AG08396 (cell line): ENCODE measurements around the gene POGK.
"Not testable (repeated sequence)": the region's sequence is repeated elsewhere in the genome, so short reads cannot be mapped to it uniquely, and the experiment has no call there.

Experiments used
- DNase-seq: peaks from one replicate; pipeline ENCODE4 v3.0.0; 2012; ENCODE audit warnings: low spot score, mixed read lengths

Gene POGK

DNA sequence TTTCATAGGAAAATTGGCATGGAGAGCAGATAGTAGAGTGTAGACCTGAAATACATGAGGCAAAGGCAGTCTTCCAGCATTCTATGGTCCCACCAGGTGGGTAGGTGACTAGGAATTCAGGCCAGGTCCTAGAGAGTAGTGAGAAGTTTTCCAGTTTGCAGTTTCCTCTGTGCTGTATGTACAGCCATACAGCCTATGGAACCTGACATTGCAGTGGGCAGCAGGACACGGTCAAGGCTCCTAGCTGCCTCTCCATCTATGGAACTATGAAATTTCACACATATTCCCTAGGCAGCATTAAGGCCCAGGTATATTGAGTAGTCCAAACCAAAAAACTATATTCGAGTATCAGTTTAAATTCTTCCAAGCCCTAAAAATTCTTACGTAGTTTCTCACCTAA lies 16.3 kb downstream of the POGK start:
- DNase-seq: no peak

DNA sequence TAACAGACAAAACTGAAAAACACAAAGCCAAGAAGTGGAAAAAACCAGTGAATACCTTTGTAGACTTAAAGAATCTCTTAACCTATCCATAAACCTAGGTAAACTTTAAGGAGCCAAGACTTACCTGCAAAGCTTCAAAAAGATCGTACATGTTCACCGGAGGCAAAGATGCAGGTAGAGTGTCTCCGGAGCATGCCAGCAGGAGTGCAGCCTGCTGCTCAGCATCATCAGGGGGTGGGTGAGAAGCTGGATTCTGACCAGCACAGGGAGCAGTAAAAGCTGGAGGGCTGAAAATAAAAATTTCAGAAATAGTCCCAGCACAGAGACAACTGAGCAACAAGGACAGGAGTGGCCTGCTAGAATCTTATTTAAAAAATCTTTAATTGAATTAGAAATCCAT lies 18.7 kb downstream of the POGK start:
- no peak for DNase-seq

DNA sequence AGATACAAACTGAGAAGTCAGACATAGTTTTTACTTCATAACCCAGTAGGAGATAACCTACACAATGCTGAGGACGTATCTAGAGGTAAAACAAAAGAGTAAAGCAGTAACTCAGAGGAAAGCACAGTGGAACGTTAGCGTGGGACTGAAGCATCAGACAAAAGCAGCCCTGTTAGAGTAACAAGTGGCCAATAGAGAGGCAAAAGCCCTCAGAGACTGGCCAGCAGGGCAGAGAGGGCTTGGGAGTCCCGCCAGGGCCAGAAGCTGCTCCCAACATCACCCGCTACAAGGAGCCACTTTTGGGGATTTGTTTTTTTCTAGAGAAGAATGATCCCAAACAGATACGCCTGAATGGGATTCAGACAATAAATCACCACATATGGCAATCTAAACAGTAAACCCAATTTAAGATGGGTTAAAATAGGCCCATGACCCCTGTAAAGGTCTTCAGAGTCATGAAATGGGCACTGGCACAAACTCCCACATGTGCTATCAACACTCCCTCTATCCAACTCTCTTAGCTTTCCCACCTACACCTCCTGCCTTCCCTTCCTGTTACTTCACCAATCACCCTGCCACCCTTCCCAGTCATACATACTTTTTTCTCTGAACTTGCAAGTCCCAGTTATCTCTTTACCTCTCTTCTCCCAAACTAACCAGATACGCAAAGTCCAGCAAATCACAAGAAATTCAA lies 19.6 kb downstream of the POGK start:
- no peak for DNase-seq

DNA sequence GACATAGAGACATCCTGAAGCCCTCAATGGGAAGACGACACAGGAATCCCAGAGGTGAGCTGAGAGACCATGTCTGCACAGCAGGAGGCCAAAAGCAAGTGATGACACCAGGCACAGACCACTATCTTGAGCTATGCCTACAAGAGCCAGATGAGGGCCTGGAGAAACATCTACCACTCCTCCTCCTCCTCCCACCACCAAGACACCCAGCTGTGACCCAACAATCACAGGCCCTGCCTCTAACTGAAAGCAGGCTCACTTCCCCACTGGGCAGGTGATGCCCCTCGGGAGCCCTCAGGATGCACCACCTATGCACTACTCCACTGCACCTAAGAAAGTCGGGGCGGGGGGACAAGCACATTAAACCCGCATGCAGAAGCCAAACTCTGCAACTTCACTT lies 20.3 kb downstream of the POGK start:
- no peak for DNase-seq

GRCh38 chr1:166865926-166866325 lies 26.7 kb downstream of the POGK start:
- DNase-seq: no peak

GRCh38 chr1:166868639-166869038 lies 29.4 kb downstream of the POGK start:
- no peak for DNase-seq

DNA sequence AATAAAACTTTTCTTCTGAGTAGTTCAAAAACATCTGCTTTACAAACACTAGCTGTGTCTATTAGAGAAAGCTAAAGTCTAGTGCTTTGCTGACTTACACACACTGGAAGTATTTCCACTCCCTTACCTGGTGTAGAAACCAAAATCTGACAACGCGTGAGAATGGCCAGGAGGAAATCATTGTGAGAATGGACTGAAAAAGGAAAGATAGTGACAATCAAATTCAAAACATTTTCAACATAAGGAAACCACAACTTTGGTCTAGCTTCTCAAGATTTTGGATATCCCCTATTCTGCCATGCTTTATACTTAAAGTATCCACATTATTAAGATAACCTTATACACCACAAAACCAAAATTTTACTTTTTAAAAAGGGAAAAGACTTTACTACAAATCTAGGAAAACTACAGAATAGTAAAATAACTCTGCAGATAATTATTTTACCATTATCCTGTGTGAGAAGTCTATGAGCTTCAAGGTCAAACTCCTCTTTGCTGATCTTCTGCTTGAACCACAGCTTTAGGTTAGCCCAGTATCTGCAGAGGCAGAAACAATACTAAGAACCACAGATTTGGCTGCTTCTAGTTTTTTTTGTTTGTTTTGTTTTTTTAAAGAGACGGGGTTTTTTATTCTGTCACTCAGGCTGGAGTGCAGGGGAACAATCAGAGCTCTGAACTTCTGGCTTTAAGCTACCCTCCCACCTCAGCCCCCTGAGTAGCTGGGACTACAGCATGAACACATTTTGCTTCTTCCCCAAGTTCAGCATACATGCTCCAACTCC lies 30.2 kb downstream of the POGK start:
- DNase-seq: no peak

DNA sequence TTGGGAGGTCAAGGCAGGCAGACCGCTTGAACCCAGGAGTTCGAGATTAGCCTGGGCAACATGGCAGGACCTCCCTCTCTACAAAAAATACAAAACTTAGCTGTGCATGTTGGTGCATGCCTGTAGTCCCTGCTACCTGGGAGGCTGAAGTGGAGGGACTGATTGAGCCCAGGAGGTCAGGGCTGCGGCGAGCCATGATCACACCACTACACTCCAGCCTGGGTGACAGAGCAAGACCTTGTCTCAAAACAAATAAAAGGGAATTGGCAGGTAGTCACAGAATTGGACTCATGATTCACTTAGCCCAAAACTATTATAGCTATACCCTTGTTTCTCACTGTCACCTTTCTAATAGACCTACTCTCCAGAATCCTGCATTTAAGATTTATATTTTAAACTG lies 31.3 kb downstream of the POGK start:
- no peak for DNase-seq

GRCh38 chr1:166874464-166874863 lies 35.2 kb downstream of the POGK start:
- no peak for DNase-seq

DNA sequence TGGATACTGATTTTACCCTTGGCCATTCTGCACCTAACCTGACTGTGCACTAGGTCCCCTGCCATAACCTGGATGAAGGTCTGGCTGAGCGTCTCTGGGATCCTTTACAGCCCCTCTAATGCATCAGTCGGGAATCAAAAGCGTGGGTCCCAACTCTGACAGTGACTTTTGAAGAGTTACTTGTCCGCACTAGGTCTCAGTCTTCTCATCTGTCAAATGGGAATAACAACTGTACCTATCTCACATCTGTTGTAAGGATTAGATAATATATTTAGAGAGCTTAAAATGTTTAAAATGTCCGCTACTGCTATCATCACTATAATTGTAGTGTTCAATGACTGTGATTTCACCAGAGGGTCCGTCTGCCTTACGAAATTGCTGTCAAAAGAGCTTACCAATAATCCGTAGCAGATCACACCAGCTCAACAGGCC lies 36.0 kb downstream of the POGK start:
- no peak for DNase-seq

- peak; percentile 95 for DNase-seq
Measured at GRCh38 chr1:166875734-166876539, 36.7 kb downstream of the POGK start, which contains the start of gene TADA1. Gene TADA1 (minus strand): TSS chr1:166876264. CDS start chr1:166876233, 31 bp downstream.

DNA sequence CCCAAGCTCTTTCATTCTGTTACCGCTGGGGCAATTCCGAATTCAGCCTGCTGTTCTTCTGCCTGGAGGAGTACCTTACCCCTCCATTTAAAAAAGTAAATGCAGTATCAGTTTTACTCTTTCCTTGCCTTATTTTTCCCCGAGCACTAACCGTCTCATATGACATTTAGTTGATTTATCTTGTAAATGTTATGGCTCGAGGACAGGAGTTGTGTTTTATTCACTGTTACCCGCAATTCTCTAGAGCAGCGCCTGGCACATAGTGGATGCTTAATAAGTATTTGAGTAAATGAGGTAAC lies 37.2 kb downstream of the POGK start:
- no peak for DNase-seq

DNA sequence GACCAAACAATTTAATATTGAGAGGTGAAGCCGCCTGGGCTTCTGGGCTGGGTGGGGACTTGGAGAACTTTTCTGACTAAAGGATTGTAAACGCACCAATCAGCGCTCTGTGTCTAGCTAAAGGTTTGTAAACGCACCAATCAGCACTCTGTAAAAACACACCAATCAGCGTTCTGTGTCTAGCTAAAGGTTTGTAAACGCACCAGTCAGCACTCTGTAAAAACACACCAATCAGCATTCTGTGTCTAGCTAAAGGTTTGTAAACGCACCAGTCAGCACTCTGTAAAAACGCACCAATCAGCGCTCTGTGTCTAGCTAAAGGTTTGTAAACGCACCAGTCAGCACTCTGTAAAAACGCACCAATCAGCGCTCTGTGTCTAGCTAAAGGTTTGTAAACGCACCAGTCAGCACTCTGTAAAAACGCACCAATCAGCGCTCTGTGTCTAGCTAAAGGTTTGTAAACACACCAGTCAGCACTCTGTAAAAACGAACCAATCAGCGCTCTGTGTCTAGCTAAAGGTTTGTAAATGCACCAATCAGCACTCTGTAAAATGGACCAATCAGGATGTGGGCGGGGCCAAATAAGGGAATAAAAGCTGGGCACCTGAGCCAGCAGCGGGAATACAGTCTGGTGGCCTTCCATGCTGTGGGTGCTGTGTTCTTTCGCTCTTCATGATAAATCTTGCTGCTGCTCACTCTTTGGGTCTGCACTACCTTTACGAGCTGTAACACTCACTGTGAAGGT lies 39.1 kb downstream of the POGK start:
- not testable (repeated sequence) for DNase-seq

- DNase-seq: no peak
Measured at GRCh38 chr1:166882893-166883292, 43.6 kb downstream of the POGK start.

DNA sequence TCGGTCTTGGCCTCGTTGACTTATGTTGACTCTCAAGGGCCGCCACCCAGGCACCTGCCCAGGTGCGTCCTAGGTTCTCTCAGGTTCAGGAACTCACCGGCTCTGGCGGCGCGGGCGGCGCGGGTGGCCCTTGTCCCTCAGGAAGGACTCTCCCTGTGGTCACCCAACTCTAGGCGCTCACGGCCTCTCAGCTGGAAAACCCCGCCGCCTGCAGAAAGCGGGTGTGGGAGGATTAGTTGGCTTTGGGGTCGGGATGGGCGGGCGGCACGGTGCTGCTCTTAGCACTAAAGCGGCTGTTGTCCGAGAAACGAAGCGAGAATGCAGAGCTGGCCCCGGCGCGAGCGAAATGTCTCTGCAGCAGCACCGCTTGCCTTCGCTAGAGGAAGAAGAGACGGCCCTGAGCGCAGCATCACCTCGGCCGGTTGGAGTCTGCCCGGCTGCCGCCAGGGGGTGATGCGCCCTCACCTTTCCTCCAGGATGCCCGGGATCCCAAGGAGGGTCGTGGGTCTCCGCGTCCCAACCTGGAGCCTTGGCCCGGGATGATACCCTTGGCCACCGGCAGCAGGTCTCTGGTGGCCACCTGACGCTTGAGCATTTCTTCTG lies 44.9 kb downstream of the POGK start:
- peak; percentile 65 for DNase-seq

DNA sequence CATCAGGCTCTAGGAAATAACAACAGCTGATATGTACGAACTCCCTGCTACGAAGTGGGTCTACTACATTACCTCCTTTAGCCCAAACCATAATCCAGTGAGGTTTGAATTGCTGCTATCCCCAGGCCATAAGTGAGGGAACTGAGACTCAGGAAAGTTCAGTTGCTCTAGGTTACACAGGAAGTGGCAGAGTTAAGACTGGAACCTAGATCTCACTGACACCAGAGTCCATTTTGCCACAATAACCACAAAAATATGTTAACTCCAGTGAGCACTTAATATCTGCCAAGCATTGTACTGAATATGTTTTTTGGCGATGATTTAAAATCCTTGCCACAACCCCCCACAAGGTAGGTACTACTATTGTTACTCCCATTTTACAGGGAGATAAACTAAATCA lies 45.7 kb downstream of the POGK start:
- no peak for DNase-seq

DNA sequence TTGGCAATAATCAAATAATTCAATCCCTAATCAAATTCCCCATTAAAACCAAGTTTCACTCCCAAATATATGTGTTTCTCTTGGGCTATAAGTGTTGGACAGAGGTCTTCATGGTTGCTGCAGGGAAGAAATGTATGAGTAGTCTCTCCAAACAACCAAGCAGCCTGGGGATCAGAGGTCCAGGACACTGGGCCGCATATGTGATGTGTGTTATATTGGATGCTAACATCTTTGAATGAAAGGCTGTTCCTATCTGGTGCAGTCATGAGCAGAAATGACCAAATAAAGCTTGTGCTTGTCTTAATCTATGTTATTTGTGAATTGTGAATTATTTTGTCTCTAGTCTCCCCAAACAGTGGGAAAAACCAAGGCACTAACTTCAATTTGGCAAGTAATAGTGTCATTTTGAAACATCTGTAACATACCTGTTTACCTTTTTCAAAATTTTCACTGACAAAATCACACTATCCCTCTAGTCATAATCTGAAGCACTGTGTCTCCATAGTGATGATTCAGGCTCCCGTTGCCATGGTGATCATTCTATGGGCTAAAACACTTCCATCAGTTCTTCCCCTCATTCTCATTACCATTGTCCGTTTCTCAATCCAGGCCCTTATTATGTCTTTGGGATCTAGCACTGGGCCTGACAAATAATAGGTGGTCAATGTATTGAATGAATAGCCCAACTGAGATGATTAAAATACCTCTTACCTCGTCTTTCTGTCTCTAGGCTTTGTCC lies 49.3 kb downstream of the POGK start:
- DNase-seq: no peak

GRCh38 chr1:166889776-166890175 lies 50.5 kb downstream of the POGK start:
- DNase-seq: no peak

DNA sequence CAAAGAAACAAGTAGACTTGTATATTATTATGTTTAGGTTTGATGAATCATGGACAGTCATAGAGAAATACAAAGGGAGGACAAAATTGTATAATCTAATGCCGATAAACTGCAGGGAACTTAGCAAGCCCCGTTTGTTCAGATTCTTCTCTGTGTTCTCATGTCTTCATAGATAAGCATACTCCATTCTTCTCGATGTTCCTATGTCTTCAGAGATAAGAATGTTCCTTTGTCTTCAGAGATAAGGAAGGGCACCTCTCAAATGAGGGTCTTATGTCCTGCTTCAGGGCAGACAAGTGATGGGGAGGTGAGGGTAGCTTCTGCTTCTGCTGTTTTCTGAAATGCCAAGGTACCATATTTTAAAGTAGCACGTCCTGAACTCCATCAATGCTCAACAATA lies 56.5 kb downstream of the POGK start:
- no peak for DNase-seq

DNA sequence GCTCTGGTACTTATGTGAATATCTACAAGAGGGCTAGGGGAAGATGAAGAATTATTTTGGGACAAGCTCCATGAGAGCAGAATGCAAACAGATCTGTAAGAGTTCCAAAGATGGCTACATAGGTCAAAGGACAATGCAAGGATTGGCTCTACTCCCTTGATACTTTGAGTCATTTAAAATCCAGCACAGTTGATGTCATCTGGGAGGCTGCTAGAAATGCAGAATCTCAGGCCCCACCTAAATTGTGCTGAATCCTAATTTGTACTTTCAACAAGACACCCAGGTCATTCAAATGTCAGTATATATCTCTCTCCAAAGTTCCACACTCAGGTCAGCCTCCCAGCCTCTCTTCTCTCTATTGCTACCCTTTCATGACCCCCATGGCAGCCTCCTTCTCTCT lies 60.5 kb downstream of the POGK start:
- DNase-seq: no peak

DNA sequence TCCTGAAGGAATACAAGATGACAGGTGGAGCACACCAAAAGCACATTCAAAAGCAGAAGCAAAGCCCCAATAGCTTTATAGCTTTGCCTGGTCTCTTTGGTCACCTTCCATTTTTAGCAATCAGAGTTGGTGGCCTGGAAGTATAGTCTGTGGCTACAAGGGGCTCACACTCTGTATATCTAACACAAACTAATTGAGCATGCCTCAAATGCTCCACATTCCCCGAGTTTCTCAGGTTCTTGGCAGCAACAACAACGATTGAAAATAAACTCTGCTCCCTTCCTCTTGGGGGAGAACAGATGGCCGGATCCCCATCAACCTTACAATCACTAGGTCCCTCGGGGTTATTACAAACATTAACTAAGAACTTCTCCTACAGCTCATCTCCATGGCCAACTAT lies 61.7 kb downstream of the POGK start:
- DNase-seq: no peak
